ENCODE results near the gene CCDC33.
"Not testable (repeated sequence)": the region's sequence is repeated elsewhere in the genome, so short reads cannot be mapped to it uniquely, and the experiment has no call there.

CCDC33 gene

GRCh38 chr15:74336061-74337005, 100.2 kb downstream of the CCDC33 start:
- DNase-seq: no peak
- no peak for ATAC-seq

GRCh38 chr15:74337146-74337545, 101.0 kb downstream of the CCDC33 start:
- DNase-seq (no peak), ATAC-seq (no peak)

GRCh38 chr15:74337607-74338211, 101.6 kb downstream of the CCDC33 start:
- no peak for DNase-seq
- no peak for ATAC-seq

- DNase-seq (no peak), ATAC-seq (no peak)
Measured at GRCh38 chr15:74338676-74339075, 102.5 kb downstream of the CCDC33 start.

- ATAC-seq (no peak), DNase-seq (no peak)
Measured at GRCh38 chr15:74339371-74339770, 103.2 kb downstream of the CCDC33 start.

GRCh38 chr15:74340150-74340549, 104.0 kb downstream of the CCDC33 start:
- DNase-seq (no peak), ATAC-seq (no peak)

- DNase-seq: no peak
- ATAC-seq: no peak
Measured at GRCh38 chr15:74343127-74343796, 107.1 kb downstream of the CCDC33 start.

- DNase-seq (no peak), ATAC-seq (no peak)
Measured at GRCh38 chr15:74343797-74344127, 107.6 kb downstream of the CCDC33 start.

- ATAC-seq (peak; percentile 85), DNase-seq (peak; percentile 57)
Measured at GRCh38 chr15:74345051-74345450, 108.9 kb downstream of the CCDC33 start.

- ATAC-seq (no peak), DNase-seq (no peak)
Measured at GRCh38 chr15:74347757-74348250, 111.7 kb downstream of the CCDC33 start.

- ATAC-seq (no peak), DNase-seq (no peak)
Measured at GRCh38 chr15:74349241-74349778, 113.2 kb downstream of the CCDC33 start.

- ATAC-seq: no peak
- DNase-seq: no peak
Measured at GRCh38 chr15:74350295-74351275, 114.5 kb downstream of the CCDC33 start.

- ATAC-seq: no peak
- DNase-seq: no peak
Measured at GRCh38 chr15:74351670-74352069, 115.5 kb downstream of the CCDC33 start.

- ATAC-seq (no peak), DNase-seq (no peak)
Measured at GRCh38 chr15:74352393-74352910, 116.3 kb downstream of the CCDC33 start.

- not testable (repeated sequence) for DNase-seq, ATAC-seq
Measured at GRCh38 chr15:74353992-74354391, 117.9 kb downstream of the CCDC33 start.

GRCh38 chr15:74356050-74356449, 119.9 kb downstream of the CCDC33 start:
- DNase-seq, ATAC-seq: not testable (repeated sequence)

- not testable (repeated sequence) for DNase-seq, ATAC-seq
Measured at GRCh38 chr15:74357514-74357913, 121.4 kb downstream of the CCDC33 start.

GRCh38 chr15:74359376-74359775, 123.2 kb downstream of the CCDC33 start:
- DNase-seq, ATAC-seq: not testable (repeated sequence)

- ATAC-seq, DNase-seq: not testable (repeated sequence)
Measured at GRCh38 chr15:74360855-74361254, 124.7 kb downstream of the CCDC33 start.

GRCh38 chr15:74362482-74362881, 126.4 kb downstream of the CCDC33 start:
- ATAC-seq (no peak), DNase-seq (no peak)
